Breast epithelium (tissue), 4 donors: ENCODE data around the gene PNMA8A. TPM values are rescaled to one million over a fixed set of nuclear protein-coding genes. Genes with fewer than 3 reads are reported as not detected.

Source experiments
- DNase-seq, 2 donors: peaks; one replicate each; pipeline ENCODE4 v3.0.0-alpha.2; 2019; ENCODE audit warnings: low spot score in 2 of 2
- H3K27ac ChIP-seq, 2 donors: fragments of 200-600 bp; sonication (generic) in 1 of 2; one replicate each; pipeline ENCODE4 v1.5.1; 2016 to 2019; ENCODE audit warnings: mild to moderate bottlenecking in 1 of 2
- H3K27me3 ChIP-seq, 2 donors: fragments of 200-600 bp; sonication (generic) in 1 of 2; one replicate each; pipeline versions ENCODE4 v1.5.1 to v1.6.0; 2017 to 2019; ENCODE audit warnings: control low read depth in 1 of 2, mild to moderate bottlenecking in 1 of 2
- H3K36me3 ChIP-seq: fragments of 200-600 bp; one replicate; pipeline ENCODE4 v1.5.1; 2019
- H3K4me1 ChIP-seq, 2 donors: fragments of 200-600 bp; sonication (generic); one replicate each; pipeline ENCODE4 v1.5.1; 2016 to 2019; ENCODE audit warnings: control low read depth in 1 of 2
- H3K4me3 ChIP-seq, 3 donors: fragments of 200-600 bp; sonication (generic); 1 replicate in 2 of 3; 2 replicates in 1 of 3; pipeline ENCODE4 v1.5.1; 2016 to 2019; ENCODE audit warnings: mild to moderate bottlenecking in 3 of 3, moderate library complexity in 2 of 3
- H3K9me3 ChIP-seq, 2 donors: fragments of 200-600 bp; sonication (generic) in 1 of 2; one replicate each; pipeline ENCODE4 v1.5.1; 2016 to 2019; ENCODE audit warnings: control low read depth in 1 of 2
- POLR2A ChIP-seq: fragments of 450-650 bp; IDR thresholded peaks from one replicate; pipeline ENCODE4 v1.6.1; 2016; ENCODE audit warnings: antibody characterized with exemption, mild to moderate bottlenecking, moderate library complexity
- POLR2AphosphoS5 ChIP-seq, 3 donors: sonication (generic); formaldehyde crosslinking; IDR thresholded peaks; one replicate each; pipeline ENCODE4 v1.6.1; 2017; ENCODE audit warnings: antibody characterized with exemption in 3 of 3
- intact Hi-C: fragments of 100-400 bp; cut with DNase I; formaldehyde crosslinking; loops from one replicate; pipeline ENCODE4 v1.15.1; 2023; ENCODE audit warnings: low total_unique reads
- total RNA-seq, 3 donors: library from RNA; depleted of rRNA; stranded (reverse); fragments of >200 nt; gene quantifications; one replicate each; pipeline ENCODE4 v1.1.0, GENCODE V29; 2016
- TF ChIP-seq, protein P1 (sequence below), 3 donors: fragments of 450-650 bp; IDR thresholded peaks; one replicate each; pipeline ENCODE4 v1.5.1; 2016 to 2017; ENCODE audit warnings: antibody characterized with exemption in 3 of 3, mild to moderate bottlenecking in 3 of 3, moderate library complexity in 3 of 3

Gene PNMA8A
- total RNA-seq, 3 donors from 2014 or later: 0.80 to 8.8 (median 2.3) TPM

DNA sequence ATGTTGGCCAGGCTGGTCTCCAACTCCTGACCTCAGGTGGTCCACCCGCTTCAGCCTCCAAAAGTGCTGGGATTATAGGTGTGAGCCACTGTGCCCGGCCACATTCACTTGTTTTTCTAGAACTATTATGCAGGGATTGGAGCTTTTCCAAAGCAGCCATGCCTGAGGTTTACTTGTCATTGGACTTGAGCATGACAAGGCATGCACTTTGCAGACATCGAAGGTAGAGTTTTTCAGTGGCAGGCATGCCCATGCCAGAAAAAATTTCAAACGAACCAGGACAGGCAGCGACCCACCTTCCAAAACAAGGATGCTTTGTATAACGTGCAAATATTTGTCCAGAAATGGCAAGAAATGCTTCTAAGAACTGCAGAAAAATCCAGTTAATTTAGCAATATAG, 17.7 kb downstream of the PNMA8A start:
- peak in 1 of 3 donors; percentile 64 for TF ChIP-seq POLR2AphosphoS5 (IDR thresholded peaks at IDR 0.05)
- TF ChIP-seq, protein P1, sequence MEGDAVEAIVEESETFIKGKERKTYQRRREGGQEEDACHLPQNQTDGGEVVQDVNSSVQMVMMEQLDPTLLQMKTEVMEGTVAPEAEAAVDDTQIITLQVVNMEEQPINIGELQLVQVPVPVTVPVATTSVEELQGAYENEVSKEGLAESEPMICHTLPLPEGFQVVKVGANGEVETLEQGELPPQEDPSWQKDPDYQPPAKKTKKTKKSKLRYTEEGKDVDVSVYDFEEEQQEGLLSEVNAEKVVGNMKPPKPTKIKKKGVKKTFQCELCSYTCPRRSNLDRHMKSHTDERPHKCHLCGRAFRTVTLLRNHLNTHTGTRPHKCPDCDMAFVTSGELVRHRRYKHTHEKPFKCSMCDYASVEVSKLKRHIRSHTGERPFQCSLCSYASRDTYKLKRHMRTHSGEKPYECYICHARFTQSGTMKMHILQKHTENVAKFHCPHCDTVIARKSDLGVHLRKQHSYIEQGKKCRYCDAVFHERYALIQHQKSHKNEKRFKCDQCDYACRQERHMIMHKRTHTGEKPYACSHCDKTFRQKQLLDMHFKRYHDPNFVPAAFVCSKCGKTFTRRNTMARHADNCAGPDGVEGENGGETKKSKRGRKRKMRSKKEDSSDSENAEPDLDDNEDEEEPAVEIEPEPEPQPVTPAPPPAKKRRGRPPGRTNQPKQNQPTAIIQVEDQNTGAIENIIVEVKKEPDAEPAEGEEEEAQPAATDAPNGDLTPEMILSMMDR (IDR thresholded peaks at IDR 0.05): no peak
- TF ChIP-seq POLR2A: no peak
- DNase-seq: peak in 1 of 2 donors; percentile 84
- Histone ChIP-seq H3K9me3 (no peaks in the 10 kb centered on the region), H3K27ac (peak overlapping the region in 1 of 2 donors; percentile 66), H3K4me1 (no peaks in the 10 kb centered on the region), H3K27me3 (no peaks in the 10 kb centered on the region), H3K4me3 (no peak overlapping the region), H3K36me3 (no peaks in the 10 kb centered on the region)
- intact Hi-C loops: no loop called here

DNA sequence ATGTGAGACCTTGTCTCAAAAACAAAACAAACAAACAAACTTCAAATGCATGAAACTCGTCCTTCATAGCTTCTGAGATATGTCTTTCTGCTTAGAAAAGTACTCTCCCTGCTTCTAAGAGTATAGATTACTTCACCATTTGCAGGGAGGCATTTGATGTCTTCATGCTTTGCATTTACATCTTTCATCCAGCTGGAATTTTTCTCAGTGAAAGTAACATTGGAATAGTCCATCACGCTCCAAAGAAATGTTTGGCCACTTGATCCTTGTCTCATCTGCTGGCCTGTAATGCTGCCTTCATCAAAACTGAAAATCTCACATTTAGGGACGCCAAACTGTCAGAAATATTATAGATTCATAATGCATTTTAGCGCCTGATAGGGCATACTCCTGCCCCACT, 19.2 kb downstream of the PNMA8A start:
- Histone ChIP-seq H3K36me3 (no peaks in the 10 kb centered on the region), H3K27ac (peak overlapping the region; percentile 22 to 70), H3K4me1 (no peaks in the 10 kb centered on the region), H3K27me3 (no peaks in the 10 kb centered on the region), H3K9me3 (no peaks in the 10 kb centered on the region), H3K4me3 (no peak overlapping the region)
- intact Hi-C loops: no loop called here
- no peak for DNase-seq
- TF ChIP-seq, protein P1 (IDR thresholded peaks at IDR 0.05): no peak
- TF ChIP-seq POLR2A (no peak), POLR2AphosphoS5 (IDR thresholded peaks at IDR 0.05) (no peak)

DNA sequence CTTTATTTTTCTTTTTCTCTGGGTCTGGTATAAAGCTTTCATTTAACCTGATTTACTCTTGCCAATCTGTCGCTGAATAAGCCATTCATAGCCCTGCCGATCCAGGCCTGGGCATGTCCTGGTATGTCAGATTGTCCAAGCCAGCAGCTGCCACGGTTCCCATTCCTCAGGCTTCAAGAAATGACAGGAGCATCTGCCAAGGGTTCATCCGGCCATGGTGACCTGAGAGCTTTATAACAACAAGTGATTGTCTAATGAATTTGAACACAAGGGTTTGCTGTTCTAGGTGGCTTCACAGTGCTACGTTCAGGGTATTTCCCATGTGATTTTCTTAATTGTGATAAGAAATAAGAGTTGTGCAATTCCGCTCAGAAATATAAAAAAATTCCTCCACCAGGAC, 20.0 kb downstream of the PNMA8A start:
- Histone ChIP-seq H3K4me3 (no peak overlapping the region), H3K36me3 (no peaks in the 10 kb centered on the region), H3K9me3 (no peaks in the 10 kb centered on the region), H3K27ac (peak overlapping the region; percentile 22 to 70), H3K27me3 (no peaks in the 10 kb centered on the region), H3K4me1 (no peaks in the 10 kb centered on the region)
- TF ChIP-seq POLR2AphosphoS5 (IDR thresholded peaks at IDR 0.05): peak in 1 of 3 donors; percentile 29
- TF ChIP-seq, protein P1 (IDR thresholded peaks at IDR 0.05): no peak
- DNase-seq: peak in 1 of 2 donors; percentile 91
- intact Hi-C loops: no loop called here

DNA sequence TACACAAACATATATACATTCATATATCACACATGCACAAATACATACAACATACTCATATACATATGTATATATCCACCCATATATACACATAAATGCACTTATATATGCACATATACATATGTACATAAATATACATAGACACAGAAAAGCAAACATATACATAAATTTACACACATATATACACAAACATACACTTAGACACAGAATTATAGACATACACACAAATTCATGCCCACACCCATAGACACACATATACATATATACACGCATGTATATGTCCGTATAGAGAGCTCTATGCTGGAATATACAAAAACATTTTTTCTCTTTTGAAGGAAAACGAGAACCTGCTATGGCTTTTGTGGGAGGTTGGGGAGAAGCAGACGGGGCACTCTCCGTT, 20.6 kb downstream of the PNMA8A start:
- H3K27ac ChIP-seq: peak overlapping the region; percentile 22 to 70
- intact Hi-C loops: no loop called here
- TF ChIP-seq POLR2A (no peak), POLR2AphosphoS5 (IDR thresholded peaks at IDR 0.05) (no peak)
- TF ChIP-seq, protein P1 (IDR thresholded peaks at IDR 0.05): no peak

DNA sequence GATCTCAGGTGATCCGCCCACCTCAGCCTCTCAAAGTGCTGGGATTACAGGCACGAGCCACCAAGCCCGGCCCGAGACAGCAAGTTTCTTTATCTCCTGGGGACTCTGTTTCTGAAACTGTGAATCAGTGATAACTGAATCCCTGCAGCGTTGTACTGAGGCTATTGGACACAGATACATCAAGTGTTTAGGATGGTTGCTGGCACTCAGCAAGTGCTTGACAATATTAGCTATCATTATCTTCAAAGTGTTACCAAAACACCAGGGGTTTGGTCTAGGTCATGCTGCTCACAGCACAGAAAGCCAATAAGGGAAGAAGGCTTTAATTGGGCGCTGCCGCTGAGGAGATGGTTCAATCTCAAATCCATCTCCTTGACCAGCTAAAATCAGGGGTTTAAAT, 22.1 kb downstream of the PNMA8A start:
- TF ChIP-seq, protein P1 (IDR thresholded peaks at IDR 0.05): no peak
- TF ChIP-seq POLR2A (no peak), POLR2AphosphoS5 (IDR thresholded peaks at IDR 0.05) (no peak)
- Histone ChIP-seq H3K4me3 (no peak overlapping the region), H3K27ac (peak overlapping the region in 1 of 2 donors; percentile 17), H3K9me3 (no peaks in the 10 kb centered on the region), H3K36me3 (no peaks in the 10 kb centered on the region), H3K4me1 (no peaks in the 10 kb centered on the region), H3K27me3 (no peaks in the 10 kb centered on the region)
- intact Hi-C loops: no loop called here
- no peak for DNase-seq

More for the DNA sequence above, 20.6 kb downstream of the PNMA8A start:
- Histone ChIP-seq H3K4me3 (no peak overlapping the region), H3K4me1 (no peaks in the 10 kb centered on the region), H3K27me3 (no peaks in the 10 kb centered on the region), H3K9me3 (no peaks in the 10 kb centered on the region), H3K36me3 (no peaks in the 10 kb centered on the region)
- DNase-seq: no peak
